DMS79 (cell line): Measurements from ENCODE around the gene EMP3.
A peak's percentile ranks its signal among the peaks of the same experiment; 100 is the strongest.
"Not testable (repeated sequence)": the region's sequence is repeated elsewhere in the genome, so short reads cannot be mapped to it uniquely, and the experiment has no call there.

Experiments used
- DNase-seq: peaks from one replicate; lab custom pipeline; 2025; lab: John Stamatoyannopoulos, UW

EMP3 gene, protein sequence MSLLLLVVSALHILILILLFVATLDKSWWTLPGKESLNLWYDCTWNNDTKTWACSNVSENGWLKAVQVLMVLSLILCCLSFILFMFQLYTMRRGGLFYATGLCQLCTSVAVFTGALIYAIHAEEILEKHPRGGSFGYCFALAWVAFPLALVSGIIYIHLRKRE

DNA sequence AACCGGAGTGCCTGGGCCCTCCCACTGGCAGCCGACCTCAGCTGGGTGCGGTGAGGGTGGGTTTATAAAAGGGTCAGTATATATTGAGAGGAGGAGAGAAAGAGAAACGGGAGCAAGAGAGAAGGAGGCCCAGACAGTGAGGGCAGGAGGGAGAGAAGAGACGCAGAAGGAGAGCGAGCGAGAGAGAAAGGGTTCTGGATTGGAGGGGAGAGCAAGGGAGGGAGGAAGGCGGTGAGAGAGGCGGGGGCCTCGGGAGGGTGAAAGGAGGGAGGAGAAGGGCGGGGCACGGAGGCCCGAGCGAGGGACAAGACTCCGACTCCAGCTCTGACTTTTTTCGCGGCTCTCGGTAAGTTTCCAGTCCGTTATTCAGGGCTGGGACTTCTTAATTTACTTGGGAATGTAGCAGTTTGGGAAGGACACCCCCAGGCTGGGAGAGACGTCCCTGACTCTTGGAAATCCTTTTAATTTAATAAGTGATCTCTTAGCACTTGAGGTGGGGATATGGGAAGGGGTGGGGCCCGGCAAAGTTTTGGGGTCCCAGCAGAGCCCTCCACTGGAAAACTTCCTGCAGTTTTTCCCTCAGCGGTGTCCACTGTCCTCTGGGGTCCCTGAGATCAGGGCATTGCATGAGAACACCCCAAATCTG lies at the start of gene EMP3:
TSS of gene EMP3 (plus strand) at position 288 of the 646 bp plus-strand sequence. CDS start 1,293 bp downstream, outside the sequence.
- no peak for DNase-seq

DNA sequence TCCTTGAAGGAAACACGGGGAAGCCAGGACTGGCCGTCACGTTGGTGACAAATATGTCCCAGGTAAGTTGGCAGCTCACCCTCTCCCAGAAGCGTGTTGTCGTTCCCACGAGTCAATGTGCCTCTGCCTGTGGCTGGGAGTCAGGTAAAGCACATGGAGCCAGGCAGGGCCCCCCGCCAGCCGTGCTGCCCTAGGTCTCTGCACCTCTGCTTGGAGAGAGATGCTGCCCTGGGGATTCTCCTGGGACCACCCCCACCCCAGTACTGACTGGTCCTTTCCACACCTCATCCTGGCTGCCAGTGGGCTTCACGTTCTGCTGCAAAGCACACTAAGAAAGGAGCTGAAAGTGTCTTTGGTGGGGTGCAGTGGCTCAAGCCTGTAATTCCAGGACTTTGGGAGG lies 45.6 kb upstream of the EMP3 start:
- DNase-seq = no peak

DNA sequence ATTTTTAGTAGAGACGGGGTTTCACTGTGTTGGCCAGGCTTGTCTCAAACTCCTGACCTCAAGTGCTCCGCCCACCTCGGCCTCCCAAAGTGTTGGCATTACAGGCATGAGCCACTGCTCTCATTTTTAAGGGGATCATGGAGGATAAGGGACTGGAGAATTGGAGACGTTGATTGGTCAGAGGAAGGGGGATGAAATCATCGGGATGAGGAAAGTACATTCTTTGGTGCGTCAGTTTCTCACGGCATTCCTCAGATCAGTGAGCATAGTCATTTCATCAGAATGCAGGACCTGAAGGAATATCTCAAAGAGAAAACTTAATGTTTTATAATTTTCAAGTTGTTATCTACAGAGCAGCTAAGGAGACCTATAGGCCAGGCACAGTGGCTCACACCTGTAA lies 41.4 kb upstream of the EMP3 start:
- DNase-seq = no peak

DNA sequence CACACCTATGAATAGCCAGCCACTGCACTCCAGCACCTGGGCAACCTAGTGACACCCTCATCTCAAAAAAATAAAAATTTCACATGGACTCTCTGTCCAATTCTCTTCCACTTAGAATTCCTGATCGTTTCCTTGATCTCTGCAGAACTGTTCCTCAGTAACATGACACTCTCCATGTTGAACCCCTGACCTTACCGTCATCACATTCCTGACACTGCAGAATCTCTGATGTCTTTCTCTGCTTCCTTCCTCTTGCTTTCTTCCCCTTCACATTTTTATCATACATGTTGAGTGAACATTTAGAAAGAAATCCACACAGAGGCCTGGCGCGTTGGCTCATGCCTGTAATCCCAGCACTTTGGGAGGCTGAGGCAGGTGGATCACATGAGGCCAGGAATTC lies 40.5 kb upstream of the EMP3 start:
- DNase-seq = no peak

DNA sequence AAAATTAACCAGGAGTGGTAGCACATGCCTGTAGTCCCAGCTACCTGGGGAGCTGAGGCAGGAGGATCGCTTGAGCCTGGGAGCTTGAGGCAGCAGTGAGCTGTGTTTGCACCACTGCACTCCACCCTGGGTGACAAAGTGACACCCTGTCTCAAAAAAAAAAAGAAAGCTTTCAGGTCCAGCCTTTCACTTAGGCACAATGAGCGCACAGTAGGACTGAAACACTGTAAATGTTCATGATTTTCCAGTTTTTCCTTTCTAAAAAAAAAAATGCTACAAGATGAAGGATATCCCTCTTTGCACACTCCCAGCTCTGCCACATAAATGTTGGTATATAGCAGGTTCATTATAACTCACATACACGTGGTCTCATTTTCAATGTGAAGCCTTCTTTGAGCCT lies 37.6 kb upstream of the EMP3 start:
- no peak for DNase-seq

DNA sequence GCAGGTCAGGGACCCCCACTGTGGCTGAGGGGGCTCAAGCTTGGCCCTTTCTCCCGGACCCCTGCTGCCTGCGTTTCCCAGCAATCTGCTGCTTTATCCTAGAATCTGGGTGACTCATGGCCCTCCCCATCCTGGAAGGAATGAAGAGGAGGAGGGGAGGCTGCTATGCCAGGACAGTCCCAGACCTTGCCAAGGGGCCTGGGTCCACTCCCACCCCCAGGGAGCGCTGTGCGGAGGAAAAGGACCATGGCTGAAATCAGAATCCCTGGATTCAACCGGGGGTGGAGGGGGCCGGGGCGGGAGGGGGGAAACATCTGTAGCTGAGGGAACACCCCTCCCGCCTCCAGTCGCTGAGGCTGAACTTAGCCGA lies 35.0 kb upstream of the EMP3 start:
- DNase-seq = no peak

DNA sequence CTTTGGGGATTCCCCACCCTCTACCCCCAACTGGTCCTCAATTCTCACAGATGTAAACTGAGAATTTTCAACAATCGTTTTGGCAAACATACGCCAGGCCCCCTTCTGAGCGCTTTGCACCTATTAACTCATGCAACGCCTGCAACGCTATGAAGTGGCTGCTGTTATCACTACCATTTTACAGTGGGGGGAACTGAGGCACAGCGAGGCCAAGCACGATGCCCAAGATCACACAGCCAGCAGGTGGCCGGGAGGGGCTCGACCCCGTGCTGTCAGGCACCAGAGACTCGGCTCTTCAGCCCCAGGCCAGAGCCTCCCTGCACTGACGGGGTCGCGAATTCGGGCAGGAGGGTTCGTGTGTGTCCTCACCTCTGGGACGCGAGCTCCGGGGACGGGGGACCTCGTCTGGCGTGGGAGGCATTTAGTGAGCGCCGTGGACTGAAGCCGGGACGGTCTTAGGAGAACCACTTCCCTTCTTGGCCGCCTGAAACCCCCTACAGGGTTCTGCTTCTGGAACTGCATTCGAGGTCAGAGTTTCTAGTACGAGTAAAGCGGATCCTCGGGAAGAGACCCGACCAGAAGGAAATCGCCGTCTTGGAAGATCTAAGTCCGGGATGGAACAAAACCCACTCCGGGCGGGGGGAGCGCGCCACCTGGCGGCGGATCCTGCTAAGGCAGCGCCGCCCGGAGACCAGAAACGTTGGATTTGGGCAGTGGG lies 34.4 kb upstream of the EMP3 start:
- DNase-seq = peak; percentile 55

DNA sequence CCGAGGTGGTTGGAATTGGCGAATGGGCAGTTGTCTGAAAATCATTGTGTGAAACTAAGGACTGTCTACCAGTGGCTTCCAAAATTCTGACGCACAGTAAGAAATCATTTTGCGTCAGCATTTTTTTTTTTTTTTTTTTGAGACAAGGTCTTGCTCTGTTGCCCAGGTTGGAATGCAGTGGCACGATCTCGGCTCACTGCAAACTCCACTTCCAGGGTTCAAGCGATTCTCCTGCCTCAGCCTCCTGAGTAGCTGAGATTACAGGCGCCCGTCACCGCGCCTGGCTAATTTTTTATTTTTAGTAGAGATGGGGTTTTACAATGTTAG lies 33.9 kb upstream of the EMP3 start:
- not testable (repeated sequence) for DNase-seq

DNA sequence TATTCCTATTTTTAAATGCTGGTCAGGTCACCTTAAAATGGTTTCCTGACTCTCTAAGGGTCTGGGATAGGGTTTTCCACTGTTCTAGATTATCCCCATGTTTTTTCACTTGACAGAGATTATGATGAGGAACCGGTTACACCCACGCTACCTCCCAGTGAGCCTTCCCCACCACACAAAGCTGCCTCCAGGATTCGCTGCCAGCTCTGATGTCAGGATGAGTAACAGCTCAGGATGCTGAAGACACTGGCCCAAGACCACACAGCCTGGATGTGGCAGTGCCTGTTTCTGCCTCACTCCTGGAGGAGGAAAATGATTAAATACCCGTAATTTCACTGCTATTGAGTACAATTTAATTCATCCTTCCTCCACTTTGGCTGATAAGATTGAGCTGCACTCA lies 32.6 kb upstream of the EMP3 start:
- DNase-seq = no peak

DNA sequence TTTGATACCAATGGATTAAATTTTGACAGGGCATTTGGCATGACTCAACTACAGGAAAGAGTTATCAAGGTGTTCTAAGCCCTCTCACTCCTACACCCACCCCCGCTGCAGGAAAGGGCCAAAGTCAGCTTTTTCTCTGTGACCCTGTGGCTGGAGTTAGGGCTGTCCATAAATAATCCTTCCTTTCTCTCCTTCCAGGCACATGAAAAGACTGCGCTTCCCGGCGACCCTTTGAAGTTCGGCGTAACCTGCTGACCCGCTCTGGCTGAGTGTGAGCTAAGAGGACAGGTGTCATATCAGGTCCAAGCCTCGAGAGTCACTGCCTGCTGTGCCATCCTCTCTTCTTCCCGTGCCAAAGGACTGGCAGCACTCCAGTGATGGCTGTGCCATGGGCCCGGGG lies 29.9 kb upstream of the EMP3 start:
- no peak for DNase-seq

DNA sequence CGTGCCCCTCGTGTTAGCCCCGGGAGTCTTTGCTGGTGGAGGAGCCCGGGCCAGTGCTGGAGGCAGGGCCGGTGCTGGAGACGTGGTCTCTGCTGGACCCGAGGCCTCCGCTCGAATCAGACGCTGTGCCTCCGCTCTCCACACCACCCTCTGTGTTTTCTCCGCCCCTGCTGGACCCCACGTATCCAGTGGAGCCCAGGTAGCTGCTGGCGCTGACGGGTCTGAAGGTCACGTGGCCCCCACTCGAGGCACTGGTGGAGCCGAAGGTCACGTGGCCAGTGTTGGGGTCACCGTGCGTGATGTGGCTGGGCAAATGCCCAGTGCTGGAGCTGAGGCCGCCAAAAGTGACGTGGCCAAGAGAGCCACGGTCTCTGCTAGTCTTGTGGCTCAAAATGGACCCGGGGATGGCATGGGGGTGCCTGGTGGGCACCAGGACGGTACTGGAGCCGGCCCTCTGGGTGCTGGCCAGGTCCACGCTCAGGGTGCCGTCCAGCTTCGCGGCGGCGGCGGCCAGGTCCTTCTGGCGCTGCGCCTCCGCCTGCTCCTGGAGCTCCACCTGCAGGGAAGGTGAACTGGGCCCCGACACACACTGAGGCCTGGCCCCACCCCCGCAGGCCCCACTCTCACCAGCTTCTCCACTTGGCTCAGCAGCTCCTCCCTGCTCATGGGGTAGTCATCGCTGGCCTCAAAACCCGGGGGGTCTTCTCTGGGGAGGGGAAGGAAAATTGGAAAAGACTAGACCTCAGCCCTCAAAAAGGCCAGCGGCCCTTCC lies 28.2 kb upstream of the EMP3 start:
- DNase-seq = no peak

DNA sequence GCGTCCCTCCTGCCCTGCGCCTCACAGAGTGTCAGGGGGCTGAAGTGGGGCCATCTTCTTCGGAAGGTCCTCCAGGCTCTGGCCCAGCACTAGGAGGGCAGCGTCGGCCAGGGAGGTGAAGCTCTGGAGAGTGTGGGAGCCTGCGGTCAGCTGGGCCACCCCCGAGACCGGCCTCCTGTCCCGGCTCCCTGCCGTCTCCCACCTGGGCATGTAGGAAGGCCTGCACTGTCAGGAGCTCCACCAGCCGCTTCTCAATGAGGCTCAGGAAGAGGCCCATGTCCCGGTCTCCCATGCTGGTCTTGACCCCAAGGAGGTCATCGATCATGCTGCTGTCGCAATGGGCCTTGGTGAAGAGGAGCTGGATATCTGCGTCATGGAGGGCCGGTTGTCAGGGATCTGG lies 27.4 kb upstream of the EMP3 start:
- no peak for DNase-seq

DNA sequence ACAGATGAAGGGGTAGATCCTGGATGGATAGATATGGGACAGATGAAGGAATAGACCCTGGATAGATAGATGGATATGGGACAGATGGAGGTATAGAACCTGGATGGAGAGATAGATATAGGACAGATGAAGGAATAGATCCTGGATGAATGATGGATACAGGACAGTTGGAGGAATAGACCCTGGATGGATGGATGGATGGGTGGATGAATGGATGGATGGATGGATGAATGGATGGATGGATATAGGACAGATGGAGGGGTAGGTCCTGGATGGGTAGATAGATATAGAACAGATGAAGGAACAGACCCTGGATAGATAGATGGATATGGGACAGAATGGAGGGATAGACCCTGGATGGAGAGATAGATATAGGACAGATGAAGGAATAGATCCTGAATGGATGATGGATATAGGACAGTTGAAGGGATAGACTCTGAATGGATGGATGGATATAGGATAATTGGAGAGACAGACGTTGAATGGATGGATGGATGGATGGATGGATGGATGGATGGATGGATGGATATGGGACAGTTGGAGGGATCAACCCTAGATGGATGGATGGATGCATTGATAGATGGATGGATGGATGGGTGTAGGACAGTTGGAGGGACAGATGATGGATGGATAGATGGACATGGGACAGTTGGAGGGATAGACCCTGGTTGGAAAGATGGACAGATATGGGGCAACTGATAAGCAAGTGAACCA lies 23.3 kb upstream of the EMP3 start:
- DNase-seq = no peak

DNA sequence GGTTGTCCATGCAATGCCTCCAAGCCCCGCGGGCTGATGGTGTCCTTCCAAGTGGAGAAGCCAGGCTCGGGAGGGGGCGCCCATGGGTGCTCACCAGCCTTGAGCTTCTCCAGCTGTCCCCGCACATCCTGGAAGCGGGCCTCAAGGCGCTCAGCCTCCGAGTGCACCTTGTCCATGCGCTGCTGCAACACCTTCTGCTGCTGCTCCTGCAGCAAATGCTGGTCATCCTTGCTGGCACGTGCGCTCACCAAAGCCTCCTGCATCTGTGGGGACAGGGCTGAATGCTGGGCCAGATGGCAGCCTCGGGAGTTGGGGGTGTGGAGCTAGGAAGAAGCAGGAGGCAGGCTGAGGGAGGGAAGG lies 22.8 kb upstream of the EMP3 start:
- no peak for DNase-seq

DNA sequence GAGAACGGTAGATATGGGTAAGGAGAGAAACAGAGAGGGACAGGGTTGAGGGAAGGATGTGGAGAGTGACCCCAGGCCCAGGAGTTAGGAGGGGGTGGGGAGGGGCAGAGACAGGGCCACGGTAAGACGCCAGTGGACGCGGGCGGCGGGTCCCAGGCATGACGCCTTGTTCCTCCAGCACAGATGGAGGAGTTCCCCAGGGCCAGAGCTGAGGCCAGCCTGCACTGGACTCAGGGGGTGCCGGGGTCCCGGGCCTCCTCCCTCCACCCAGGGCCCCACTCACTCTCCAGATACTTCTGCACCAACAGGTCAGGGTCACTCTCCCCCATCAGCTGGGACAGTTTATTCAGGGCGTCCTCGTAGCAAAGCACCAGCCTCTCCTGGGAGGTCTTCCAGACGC lies 22.0 kb upstream of the EMP3 start:
- no peak for DNase-seq

DNA sequence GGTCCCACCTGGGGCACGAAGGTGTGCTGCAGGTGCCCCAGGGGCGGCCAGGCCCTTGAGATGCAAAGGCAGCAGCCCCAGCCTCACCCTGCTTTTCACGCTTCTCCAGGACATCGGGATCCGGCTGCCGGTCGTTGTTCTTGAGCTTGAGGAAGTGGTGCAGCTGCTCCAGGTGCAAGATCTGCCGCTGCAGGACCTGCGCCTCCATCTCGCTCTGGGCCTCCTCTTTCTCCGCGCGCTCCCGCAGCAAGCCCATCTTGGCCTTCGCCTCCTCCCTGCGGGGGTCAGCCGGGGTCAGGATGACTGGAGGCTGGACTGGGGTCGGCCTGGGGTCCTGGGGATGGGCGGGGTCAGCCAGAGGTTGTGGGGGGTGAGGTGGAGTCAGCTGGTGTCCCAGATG lies 21.5 kb upstream of the EMP3 start:
- no peak for DNase-seq

DNA sequence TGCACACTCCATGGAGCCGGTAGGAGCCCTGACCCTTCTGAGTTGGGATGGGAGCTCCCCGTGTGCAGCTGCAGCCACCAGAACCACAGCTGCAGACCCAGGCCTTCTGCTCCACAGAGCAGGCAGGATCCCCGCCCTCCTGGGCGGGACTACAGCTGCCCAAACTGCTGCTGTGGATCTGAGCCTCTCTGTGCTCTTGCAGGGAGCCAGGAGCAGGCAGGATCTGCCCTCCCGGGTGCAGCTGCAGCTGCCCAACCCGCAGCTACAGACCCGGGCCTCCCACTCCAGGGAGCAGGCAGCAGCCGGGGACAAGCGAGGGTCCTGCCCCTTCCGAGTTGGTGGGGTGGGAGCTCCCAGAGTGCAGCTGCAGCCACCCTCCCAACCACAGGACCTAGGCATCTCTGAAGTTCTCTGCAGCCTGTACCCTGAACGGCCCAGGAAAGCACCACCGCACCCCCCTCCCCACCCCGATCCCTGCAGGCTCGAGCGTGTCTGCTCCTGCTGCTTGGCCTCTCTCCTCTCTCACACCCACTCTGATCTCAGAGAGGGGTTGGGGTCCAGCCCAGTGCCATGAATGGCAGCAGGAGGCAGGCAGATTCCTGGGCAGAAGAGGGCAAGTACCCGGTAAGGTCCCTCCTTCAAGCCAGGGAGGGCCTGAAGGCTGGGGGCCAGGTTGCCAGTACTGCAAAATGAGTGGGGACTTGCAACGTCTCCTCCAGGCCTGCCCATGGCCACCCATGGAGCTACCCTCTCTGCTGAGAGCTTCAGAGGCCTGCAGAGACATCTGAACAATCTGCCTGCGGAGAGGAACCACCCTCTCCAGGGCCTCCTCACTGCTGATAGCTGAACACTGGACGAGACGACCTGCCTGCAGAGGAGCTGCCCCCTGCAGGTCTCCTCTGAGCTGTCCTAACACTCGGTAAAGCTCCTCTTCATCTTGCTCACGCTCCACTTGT lies 16.4 kb upstream of the EMP3 start:
- DNase-seq = no peak

DNA sequence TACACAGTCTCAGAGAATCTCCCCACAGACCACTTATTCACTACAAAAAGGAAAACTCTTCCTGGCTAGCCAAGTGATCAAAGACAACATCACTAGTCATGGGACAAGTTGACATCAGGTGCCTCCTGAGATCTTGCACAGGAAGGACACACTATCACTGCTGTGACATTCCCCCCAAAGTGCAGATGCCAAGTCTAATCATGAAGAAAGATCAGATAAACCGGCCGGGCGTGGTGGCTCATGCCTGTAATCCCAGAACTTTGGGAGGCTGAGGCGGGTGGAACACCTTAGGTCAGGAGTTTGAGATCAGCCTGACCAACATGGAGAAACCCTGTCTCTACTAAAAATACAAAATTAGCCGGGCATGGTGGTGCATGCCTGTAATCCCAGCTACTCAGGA lies 15.6 kb upstream of the EMP3 start:
- DNase-seq = not testable (repeated sequence)

DNA sequence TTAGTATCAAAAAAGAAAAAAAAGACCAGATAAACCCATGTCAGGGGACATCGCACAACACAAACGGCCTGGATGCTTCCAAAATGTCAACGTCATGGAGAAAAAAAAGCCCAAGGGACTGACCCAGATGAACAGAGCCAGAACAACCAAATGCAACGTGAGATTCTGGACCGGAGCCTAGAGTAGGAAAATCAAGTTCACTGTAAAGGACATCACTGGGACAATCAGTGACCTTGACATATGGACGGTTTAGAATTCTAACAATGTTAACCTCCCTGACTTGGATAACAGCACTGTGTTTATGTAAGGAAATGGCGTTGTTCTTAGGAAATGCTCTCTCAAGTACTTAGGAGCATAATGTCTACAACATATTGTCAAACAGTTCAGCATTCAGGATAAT lies 15.1 kb upstream of the EMP3 start:
- no peak for DNase-seq

DNA sequence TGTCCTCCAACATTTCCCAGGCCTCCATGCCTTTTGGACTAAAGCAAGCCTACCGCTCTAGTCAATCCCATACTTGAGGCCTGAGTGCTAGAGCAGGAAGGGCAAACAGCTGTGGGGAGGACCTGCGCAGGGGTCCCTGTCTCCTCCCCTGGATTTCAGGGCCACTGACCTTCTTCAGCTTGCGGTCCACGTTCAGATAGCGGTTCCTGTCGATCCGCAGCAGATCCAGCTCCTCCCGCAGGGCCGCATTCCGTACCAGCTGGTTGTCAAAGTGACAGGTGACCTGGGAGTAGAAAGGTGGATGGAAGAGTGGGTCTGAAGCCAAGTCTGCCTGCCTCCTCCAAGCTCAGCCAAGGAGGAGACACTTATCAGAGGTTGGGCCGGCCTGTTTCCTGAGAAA lies 14.0 kb upstream of the EMP3 start:
- DNase-seq = no peak

DNA sequence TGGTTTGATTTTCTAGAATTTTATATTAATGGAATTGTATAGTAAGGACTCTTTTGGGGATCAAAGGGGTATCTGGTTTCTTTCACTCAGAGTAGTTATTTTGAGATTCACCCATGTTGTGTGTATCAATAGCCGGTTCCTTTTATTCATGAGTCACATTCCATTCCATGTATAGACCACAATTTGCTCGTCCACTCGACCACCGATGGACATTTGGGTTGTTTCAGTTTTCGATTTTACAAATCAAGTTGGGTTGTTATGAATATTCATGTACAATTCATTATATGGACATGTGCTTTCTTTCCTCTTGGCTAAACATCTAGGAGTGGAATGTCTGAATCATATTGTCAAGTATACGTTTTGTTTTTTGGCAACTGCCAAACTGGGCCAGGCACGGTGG lies 9.6 kb upstream of the EMP3 start:
- DNase-seq = no peak

DNA sequence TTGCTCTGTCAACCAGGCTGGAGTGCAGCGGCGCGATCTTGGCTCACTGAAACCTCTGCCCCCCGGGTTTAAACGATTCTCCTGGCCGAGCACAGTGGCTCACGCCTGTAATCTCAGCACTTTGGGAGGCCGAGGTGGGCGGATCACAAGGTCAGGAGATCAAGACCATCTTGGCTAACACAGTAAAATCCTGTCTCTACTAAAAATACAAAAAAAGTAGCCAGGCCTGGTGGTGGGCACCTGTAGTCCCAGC lies 7.7 kb upstream of the EMP3 start:
- not testable (repeated sequence) for DNase-seq
